ENCODE measurements around the gene CADM4. TPM values are rescaled to one million over a fixed set of nuclear protein-coding genes. Genes with fewer than 3 reads are reported as not detected.

Gene CADM4
- polyA plus RNA-seq, 12 donors, result 5.8 to 19.6 (median 9.2) TPM; not detected in 1

- no peak for DNase-seq
These were observed 4.6 kb downstream of the CADM4 start for GRCh38 chr19:43634872-43635560.

GRCh38 chr19:43634506-43634871 is 5.2 kb downstream of the CADM4 start:
- DNase-seq, result no peak

DNA sequence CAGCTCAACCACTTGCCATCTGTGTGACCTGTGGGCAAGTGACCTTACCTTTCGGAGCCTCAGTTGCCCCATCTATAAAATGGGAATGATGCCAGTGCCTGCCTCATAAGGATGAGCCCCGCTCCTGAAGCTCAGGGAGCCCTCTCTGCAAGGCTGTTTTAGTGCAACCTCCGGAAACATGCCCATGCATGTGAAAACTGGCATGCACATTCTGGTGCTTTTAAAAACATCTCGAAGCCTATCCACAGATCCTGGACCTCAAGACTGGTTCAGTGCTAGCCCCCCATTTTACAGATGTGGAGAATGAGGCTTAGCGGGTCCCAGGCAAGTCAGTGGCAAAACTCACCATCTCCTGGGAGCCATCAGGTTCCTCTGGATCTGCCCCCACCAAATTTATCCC is 5.6 kb downstream of the CADM4 start:
- no peak for DNase-seq

- no peak for DNase-seq
These were observed 6.1 kb downstream of the CADM4 start for GRCh38 chr19:43633520-43633919.

- no peak for DNase-seq
These were observed 8.2 kb downstream of the CADM4 start for GRCh38 chr19:43631491-43631890.

GRCh38 chr19:43628646-43629326 is 10.9 kb downstream of the CADM4 start:
- DNase-seq, result no peak

GRCh38 chr19:43626838-43627237 is 12.8 kb downstream of the CADM4 start:
- no peak for DNase-seq

GRCh38 chr19:43625918-43626579 is 13.6 kb downstream of the CADM4 start:
- no peak for DNase-seq

GRCh38 chr19:43624933-43625332 is 14.7 kb downstream of the CADM4 start:
- no peak for DNase-seq

GRCh38 chr19:43623889-43624670 is 15.6 kb downstream of the CADM4 start:
- no peak for DNase-seq

- no peak for DNase-seq
These were observed 16.7 kb downstream of the CADM4 start for GRCh38 chr19:43622956-43623355.

- no peak for DNase-seq
These were observed 17.6 kb downstream of the CADM4 start for GRCh38 chr19:43622070-43622469.

- no peak for DNase-seq
These were observed 19.3 kb downstream of the CADM4 start for GRCh38 chr19:43620061-43621001.

DNA sequence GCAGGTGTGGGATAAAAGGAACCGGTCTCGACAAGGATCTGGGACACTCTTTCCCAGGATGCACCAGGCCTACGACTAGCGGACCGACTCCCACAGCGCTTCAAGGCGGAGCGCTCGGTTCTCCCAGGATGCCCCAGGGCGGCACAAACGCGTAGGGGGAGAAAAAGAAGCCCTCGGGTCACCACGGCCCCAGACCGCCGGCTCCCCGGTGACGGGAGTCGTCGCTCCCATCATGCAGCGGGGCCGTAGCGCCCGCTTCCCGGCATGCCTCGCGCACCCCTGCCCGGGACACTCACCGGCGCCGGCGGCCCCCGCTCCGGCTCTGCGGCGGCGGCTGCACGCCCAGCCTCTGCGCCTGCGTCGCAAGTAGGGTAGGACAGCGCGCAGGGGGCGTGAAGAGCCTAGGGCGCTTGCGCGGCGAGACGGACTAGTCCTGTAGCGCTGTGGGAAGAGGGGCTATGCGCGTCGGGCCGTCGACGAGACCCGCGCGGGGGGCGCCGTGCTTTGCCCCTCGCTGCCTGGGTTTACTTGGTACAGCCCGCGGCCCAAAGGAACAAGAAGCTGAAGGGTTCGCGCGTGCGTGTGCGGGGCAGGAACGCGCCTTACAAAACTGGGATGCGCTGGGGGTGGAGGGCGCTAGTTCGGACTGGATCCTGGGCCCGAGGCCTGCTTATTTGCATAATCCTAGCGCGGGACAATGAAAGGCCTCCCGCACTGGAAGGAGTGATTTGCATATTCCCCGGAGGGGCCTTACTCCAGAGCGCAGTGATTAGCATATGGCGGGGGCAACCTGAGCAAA is 20.2 kb downstream of the CADM4 start, which contains the start of gene ZNF428:
TSS of gene ZNF428 (minus strand) at position 368 of the 799 bp plus-strand sequence. CDS start 5,325 bp downstream, outside the sequence.
- peak; percentile 89 for DNase-seq

DNA sequence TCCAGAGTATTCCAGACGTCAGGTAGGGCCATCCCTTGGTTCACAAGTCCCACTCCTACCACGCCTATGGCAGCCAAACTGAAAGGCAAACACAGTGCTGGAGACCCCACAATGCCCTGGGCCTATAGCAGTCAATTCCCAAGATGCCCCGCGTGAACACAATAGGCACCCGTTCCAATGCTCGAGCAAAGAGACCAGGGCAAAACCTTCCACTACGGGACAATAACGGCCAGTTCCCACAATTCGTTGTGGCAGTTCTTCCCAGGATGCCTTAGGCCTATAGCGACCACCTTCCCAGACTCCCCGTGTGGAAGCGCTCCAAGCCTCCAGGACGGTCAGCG is 20.8 kb downstream of the CADM4 start:
- peak; percentile 38 for DNase-seq

GRCh38 chr19:43616954-43617353 is 22.7 kb downstream of the CADM4 start:
- DNase-seq, result no peak

DNA sequence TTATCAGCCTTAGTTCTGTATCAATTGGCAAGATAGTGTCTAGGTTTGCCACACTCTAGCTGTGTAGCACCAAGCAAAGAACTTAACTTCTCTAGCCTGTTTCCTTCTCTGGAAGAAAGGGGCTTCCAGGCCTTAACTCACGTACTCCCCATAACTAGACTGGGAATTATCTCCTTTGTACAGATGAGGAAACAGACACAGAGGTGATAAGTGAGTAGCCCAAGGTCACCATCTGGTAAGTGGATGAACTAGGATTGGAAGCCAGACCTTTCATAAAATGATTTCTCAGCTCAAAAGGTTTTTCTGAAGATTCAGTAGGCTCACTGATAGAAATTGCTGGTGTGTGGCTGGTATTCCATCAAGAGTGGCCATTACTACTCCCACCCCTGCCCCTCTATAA is 23.3 kb downstream of the CADM4 start:
- no peak for DNase-seq

DNA sequence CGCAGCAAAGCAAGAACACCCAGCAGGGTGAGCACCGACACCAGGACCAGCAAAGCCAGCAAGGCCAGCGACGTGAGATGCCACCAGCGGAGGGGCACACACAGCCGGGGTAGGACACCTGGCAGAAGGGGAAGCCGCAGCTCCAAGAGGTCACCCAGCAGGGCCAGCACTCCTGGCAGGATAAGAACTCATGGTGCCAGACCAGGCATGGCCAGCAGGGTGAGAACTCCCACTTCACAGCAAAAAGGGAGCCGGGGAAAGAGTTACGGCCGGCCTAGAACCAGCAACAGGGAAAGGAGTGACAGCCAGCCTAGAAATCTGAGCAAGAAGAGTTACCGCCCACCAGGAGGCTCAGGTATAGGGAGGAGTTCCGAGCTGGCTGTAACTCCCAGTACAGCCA is 27.3 kb downstream of the CADM4 start:
- no peak for DNase-seq

DNA sequence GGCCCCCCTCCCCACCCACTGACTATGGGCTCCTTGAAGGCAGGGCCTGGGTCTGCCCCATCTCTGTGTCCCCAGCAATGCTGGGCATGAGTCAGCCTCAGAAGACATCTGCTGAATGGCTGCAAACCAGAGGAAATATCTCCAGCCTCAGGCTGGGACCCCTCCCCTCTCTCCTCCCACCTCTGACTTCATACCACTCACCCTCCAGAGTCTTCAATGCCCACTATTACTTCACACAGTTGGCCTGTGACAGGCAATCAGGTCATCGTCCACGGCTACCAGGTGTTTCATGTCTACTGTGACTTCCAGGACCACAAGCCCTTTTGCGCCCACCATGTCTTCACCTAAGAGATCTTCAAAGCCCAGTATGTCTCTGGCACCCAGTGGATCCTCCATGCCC is 27.9 kb downstream of the CADM4 start, which contains the start of gene SRRM5:
TSS of gene SRRM5 (plus strand) at position 301 of the 400 bp plus-strand sequence. CDS start at position 335, 34 bp downstream.
- no peak for DNase-seq

DNA sequence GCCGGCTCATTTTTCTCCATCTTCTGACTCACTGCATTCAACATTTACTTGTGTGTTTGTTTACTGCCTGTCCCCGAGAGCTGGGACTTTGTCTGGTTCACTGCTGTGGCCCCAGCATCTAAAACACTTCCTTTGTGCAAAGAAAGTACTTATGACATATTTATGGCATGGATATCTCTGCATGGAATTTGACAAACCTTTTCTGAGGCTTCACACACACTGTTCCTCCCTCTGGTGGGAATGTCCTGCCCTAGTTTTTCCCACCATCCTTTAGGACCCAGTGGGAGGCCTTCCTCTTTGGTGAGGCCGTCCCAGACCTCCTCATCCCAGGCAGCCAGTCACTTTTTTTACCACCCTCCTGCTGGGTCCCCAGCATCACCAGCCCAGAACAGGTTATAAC is 29.2 kb downstream of the CADM4 start:
- DNase-seq, result no peak
